Spleen (tissue), 7 donors: Measurements from ENCODE around the gene LRMDA.

Experiments used
- POLR2A ChIP-seq, 3 donors: fragments of 450-650 bp; IDR thresholded peaks; one replicate each; pipeline ENCODE4 v1.5.1; 2017; ENCODE audit warnings: antibody characterized with exemption in 3 of 3, mild to moderate bottlenecking in 1 of 3
- POLR2AphosphoS5 ChIP-seq, 3 donors: sonication (generic); formaldehyde crosslinking; IDR thresholded peaks; one replicate each; pipeline ENCODE4 v1.5.1; 2017; ENCODE audit warnings: antibody characterized with exemption in 3 of 3
- TF ChIP-seq, protein P1 (sequence below), 11 experiments: fragments of 200-600 bp in 7 of 11; fragments of 450-650 bp in 4 of 11; sonication (generic) in 4 of 11; IDR thresholded peaks in 8 of 11; conservative IDR thresholded peaks in 3 of 11; 1 replicate in 7 of 11; 2 replicates in 4 of 11; pipeline versions ENCODE4 v1.4.0 to v1.8.0; 2016 to 2021; ENCODE audit warnings: antibody characterized with exemption in 11 of 11, inconsistent platforms in 4 of 11, mild to moderate bottlenecking in 1 of 11
- donor health status: DM: no; HTN: no; CAD: no; lungs with moderate emphysema.
- donor health status: DM: no; HTN: no; CAD: no.
- donor health status: DM: no; HTN: no; CAD: no.

DNA sequence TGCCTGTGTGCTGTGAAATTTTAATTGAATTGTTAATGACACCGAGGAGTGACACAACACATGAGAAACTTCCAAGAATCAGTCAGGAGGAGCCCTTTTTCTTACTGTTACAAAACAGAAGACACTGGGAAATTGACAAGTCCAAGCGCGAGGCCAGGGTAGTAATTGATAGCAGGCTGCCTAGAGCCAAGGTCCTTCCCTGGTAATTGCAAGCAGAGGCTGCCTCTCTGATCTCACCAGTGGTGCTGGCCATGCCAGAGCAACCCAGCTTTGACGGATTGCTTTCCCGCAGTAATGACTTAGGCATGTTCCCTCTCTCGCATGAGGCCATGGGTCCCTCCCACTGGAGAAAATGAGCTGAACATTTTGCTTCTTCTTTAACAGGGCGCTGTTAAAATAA is 111.5 kb downstream of the LRMDA start:
- TF ChIP-seq, protein P1, sequence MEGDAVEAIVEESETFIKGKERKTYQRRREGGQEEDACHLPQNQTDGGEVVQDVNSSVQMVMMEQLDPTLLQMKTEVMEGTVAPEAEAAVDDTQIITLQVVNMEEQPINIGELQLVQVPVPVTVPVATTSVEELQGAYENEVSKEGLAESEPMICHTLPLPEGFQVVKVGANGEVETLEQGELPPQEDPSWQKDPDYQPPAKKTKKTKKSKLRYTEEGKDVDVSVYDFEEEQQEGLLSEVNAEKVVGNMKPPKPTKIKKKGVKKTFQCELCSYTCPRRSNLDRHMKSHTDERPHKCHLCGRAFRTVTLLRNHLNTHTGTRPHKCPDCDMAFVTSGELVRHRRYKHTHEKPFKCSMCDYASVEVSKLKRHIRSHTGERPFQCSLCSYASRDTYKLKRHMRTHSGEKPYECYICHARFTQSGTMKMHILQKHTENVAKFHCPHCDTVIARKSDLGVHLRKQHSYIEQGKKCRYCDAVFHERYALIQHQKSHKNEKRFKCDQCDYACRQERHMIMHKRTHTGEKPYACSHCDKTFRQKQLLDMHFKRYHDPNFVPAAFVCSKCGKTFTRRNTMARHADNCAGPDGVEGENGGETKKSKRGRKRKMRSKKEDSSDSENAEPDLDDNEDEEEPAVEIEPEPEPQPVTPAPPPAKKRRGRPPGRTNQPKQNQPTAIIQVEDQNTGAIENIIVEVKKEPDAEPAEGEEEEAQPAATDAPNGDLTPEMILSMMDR (IDR thresholded peaks at IDR 0.05 in 8 of 11, conservative IDR thresholded peaks at IDR 0.05 in 3 of 11) = no peak
- TF ChIP-seq POLR2A (IDR thresholded peaks at IDR 0.05) (no peak), POLR2AphosphoS5 (IDR thresholded peaks at IDR 0.05) (peak in 1 of 3 donors; percentile 11)
